HG03378 (cell line): ENCODE measurements around the gene HIP1.
"Not testable (repeated sequence)": the region's sequence is repeated elsewhere in the genome, so short reads cannot be mapped to it uniquely, and the experiment has no call there.

ENCODE experiments used
- ATAC-seq: cut with Tn5 transposase; IDR thresholded peaks from one replicate; pipeline ENCODE4 v1.9.1; 2021; ENCODE audit warnings: mild to moderate bottlenecking, moderate library complexity; ENCODE audit not compliant: unreplicated experiment

Gene HIP1

DNA sequence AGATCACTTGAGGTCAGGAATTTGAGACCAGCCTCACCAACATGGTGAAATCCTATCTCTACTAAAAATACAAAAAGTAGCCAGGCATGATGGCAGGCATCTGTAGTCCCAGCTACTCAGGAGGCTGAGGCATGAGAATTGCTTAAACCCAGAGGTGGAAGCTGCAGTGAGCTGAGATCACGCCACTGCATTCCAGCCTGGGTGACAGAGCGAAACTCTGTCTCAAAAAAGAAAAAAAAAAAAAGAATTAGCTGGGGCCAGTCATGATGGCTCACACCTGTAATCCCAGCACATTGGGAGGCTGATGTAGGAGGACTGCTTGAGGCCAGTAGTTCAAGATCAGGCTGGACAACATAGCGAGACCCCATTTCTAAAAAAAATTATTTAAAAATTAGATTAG lies 21.0 kb downstream of the HIP1 start:
- ATAC-seq = not testable (repeated sequence)

DNA sequence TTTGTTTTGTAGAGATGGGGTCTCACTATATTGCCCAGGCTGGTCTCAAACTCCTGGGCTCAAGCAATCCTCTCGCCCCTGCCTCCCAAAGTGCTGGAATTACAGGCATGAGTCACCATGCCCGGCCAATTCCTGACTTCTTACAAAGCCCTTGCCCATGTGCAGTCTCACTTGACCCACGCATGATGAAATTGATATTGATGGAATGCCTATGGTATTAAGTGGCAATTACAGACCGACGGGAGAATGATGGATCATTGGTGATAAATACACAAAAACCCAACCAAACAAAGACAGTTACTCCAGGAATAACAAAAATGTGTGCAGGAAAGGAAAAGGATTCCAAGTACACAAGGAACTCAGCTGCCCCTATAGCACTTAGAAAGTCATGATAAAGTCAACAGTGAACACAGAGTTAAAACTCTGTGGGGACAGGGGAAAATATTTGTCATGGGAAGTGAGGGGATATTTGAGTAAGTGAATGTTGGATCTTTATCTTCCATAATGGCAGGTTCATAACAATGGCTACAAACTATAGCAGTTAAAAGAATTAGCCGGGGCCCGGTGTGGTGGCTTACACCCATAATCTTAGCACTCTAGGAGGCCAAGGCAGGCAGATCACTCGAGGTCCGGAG lies 21.6 kb downstream of the HIP1 start:
- no peak for ATAC-seq

DNA sequence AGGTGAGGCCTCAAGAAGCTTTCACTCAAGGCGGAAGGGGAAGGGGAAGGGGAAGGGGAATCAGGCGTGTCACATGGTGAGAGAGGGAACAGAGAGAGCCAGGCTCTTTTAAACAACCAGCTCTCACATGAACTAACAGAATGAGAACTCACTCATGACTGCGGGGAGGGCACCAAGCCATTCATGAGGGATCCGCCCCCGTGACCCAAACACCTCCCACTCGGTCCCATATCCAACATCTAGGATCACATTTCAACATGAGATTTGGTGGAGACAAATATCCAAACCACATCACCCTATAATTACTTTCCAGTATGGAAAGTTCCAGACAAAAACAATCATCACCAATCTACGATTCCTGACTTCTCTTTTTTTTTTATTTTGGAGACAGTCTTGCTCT lies 22.9 kb downstream of the HIP1 start:
- no peak for ATAC-seq

DNA sequence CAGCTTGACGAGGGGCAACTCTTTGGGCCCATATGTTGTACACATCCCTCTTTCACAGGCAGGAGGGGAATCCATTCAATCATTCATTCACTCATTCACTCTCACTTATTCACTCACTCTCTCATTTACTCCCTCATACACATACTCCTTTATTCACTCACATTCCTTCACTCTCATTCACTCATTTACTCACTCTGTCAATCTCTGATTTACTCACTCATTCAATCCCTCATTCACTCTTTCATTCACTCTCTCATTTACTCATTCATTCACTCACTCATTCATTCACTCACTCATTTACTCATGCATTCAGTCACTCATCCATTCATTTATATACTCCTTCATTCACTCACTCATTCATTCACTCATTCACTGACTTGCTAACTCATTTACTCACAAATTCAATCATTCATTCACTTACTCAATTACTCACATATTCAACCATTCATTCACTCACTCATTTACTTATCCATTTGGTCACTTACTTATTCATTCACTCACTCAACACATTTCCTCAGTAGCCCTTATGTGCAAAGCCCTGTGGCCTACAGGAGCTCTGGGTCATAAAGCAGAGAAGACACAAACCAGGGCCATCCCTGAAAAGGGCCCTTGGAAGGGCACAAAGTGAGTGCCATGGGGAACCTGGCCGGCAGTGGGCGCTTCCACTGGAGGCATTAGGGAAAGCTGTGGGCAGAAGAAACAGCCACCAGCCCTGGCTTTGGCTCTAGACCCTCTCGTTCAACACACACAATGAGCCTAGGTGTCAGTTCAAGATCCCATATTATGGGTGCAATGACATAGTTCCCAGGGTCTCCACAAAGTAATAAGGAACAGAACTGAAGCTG lies 26.0 kb downstream of the HIP1 start:
- no peak for ATAC-seq

DNA sequence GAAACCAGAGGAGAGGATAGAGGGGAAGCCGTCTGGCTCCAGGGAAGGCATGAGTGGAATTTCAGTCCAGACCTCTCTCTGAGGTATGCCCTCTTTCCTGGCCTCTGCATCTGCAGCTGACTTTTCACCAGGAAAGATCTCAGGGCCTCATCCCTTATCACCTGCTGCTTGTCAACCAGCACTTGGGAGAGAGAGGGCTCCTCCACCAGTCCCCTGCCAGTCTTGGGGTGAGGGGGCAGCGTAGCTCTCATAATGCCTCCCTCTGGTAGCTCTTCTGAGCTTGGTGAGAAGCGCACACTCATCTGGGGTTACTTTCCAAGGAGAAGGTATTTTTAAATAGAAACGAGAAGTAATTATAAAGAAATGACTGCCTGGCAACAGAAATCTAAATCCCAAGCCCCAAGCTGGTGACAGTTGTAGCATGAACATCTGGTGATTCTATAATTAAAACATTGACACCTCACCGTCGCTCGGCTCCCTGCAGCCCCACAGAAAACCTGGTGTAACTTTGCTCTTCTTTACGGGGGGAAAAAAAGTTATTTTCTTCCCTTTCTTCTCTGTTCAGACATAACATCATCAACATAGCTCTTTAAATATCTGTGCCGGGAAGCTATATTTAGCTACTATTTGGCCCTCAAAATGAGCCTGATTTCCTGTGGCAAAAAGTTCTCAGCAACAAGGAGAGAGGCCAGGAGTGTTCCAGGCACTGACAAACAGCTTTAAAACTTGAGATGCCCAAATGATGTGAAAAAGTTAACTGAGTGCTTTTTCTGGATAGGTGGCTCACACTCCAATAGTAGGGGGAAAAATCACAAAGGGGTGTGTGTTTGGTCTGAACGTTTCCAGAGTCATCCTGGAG lies 26.9 kb downstream of the HIP1 start:
- ATAC-seq = no peak

DNA sequence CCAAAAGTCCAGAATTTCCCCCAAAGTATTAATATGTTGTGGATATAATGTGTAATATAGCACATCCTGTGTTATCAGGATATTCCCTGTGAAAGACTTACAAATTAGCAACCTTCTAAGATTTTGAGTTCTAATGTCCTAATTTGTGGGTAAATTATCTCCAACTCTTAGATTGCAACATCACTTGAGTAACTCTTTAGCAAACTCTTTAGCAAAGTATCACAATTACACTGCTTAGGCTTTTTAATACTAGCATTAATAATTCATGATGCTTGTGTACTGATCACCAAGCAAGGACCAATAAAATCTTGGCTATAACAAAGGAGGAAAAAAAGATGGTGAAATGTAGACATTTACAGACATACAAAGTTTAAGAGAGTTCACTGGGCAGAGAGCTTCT lies 27.7 kb downstream of the HIP1 start:
- ATAC-seq = no peak

DNA sequence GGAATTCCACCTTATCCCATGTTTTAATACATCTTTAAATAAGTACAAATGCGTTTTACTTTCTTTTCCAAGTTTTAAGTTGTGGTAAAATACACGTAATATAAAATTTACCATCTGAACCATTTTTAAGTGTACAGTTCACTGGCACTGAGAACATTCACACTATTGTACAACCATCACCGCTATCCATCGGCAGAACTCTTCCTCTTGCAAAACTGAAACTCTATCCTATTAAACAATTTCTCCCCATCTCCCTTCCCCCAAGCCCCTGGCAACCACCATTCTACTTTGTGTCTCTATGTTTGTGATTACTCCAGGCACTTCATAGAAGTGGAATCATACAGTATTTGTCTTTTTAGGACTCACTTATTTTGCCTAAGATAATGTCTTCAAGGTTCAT lies 33.8 kb downstream of the HIP1 start:
- ATAC-seq = no peak

DNA sequence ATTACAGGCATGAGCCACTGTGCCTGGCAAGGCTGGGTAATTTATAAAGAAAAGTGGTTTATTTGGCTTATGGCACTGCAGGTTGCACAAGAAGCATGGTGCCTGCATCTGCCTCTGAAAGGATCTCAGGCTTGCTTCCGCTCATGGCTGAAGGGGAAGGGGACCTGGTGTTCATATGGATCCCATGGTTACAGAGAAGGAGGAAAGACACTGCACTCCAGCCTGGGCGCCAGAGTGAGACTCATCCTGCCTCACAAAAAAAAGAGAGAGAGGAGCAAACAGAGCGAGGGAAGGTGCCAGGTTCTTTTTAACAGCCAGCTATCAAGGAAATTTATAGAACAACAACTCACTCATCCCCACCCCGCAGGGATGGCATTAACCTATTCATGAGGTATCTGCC lies 36.2 kb downstream of the HIP1 start:
- ATAC-seq = no peak

DNA sequence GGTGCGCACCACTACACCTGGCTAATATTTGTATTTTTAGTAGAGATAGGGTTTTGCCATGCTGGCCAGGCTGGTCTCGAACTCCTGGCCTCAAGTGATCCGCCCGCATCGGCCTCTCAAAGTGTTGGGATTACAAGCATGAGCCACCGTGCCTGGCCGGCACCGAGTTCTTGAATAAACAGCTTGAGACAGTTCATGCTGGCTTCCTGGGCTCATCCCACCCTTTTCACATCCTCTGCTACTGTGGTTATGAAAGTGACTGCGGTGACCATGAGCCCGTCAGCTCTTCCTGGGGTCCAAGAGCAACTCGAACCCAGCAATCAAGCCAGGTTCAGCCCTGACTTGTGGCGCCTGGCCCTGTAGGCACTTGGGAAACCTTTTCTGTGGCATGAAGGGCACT lies 38.7 kb downstream of the HIP1 start:
- ATAC-seq = no peak

DNA sequence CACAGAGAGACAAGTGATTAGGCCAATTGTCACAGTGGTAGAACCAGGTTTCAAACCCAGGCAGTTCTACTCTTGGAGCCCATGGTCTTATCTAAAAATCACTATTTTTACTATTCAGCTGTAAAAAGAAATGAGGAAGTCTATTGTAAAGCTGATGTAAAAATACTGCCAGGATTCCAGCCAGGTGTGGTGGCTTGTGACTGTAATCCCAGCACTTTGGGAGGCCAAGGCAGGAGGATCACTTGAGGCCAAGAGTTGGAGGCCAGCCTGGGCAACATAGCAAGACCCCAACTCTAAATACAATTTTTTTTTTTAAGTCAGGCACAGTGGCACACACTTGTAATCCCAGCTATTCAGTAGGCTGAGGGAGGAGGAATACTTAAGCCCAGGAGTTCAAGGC lies 40.4 kb downstream of the HIP1 start:
- no peak for ATAC-seq

DNA sequence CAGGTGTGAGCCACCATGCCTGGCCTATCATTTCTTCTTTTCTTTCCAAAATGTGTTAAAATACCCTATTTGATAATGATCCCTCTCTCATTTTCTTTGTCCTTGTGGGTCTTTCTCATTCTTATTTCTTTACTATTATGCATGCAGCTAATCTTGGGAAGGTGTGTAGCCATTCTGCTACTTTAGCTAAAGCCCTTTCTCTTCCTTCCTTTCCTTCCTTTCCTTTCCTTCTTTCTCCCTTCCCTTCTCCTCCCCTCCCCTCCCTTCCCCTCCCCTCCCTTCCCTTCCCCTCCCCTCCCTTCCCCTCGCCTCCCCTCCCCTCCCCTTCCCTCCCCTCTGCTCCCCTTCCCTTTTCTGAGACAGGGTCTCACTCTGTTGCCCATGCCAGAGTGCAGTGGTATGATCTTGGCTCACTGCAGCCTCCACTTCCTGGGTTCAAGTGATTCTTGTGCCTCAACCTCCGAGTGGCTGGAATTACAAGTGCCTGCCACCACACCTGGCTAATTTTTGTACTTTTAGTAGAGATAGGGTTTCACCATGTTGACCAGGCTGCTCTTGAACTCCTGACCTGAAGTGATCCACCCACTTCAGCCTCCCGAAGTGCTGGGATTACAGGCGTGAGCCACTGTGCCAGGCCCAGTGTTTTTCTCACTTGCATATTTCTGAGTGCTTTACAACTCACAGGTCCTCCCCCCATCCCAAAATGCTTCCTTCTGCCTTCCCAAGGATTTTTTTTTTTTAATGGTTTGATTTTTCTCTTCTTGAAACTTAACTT lies 42.3 kb downstream of the HIP1 start:
- no peak for ATAC-seq

DNA sequence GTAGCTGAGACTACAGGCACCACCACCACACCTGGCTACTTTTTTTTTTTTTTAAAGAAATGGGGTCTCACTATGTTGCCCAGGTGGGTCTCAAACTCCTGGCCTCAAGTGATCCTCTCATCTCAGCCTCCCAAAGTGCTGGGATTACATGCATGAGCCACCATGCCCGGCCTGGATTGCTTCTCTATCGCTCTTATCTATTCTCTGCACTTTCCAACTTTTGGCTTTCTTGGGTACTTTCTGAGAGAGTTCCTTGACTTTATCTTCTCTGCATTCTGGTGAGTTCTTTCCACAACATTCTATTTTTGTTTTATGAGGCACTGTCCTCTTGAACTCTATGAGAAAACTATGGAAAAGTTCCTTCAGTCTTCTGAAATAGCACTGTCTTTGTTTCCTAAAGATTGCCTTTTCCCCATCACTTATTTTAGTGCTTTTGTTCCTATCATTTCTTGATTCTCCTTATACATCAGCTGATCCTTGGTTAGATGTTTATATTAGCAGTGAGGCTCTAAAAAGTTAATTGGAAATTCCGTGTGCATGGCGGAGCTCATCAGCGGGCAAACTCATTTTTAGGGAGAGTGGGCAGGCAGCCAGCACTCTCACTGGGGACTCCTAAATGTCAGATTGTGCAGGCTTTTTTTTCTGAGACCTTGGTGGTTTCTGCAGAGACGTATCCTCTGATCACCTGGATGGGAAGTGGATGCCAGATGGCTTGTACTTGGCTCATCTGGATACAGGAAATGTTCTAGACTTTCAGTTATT lies 43.9 kb downstream of the HIP1 start:
- ATAC-seq = no peak

DNA sequence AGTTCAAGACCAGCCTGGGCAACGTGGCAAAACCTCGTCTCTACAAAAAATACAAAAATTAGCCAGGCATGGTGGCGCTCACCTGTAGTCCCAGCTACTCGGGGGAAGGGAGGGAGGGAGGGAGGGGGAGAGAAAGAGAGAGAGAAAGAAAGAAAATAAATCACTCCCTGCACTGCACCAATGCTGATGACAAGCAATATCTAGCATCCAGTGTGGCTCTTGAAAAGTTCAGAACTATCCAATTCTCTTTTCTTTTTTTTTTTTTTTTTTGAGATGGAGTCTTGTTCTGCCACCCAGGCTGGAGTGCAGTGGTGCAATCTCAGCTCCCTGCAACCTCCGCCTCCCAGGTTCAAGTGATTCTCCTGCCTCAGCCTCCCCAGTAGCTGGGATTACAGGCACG lies 45.1 kb downstream of the HIP1 start:
- ATAC-seq = not testable (repeated sequence)

DNA sequence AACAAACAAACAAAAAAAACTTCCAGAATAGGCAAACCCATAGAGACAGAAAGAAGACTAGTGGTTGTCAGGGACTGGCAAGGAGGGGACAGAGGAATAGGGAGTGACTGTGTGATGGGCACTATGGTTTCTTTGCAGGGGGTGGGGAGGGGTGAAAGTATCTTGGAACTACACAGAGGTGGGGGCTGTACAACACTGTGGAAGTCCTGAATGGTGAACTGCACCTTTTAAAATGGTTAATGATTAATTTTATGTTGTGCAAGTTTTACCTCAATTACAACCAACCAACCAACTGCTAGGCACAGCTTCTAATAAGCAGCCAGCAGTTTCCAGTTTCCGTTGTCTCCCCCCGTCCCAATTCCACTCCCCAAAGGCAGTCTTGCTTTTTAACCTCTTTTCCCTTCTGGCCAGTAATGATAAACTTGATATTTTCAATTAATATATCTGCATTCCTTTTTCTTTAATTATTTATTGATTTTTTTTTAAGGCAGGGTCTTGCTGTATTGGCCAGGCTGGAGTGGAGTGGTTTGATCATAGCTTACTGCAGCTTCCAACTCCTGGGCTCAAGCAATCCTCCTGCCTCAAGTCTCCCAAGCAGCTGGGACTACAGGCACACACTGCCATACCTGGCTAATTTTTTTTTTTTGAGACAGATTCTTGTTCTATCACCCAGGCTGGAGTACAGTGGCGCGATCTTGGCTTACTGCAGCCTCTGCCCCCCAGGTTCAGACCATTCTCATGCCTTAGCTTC lies 46.8 kb downstream of the HIP1 start:
- no peak for ATAC-seq

DNA sequence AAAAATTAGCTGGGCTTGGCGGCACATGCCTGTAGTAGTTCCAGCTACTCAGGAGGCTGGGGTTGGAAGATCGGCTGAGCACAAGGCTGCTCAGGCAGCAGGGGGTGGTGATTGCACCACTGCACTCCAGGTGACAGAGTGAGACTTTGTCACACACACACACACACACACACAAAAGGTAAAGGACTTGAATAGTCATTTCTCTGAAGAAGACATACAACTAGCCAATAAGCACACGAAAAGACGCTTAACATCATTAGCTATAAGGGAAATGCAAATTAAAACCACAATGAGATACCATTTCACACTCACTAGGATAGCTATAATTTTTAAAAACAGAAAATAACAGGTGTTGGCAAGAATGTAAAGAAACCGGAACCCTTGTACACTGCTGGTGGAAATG lies 48.6 kb downstream of the HIP1 start:
- ATAC-seq = no peak

DNA sequence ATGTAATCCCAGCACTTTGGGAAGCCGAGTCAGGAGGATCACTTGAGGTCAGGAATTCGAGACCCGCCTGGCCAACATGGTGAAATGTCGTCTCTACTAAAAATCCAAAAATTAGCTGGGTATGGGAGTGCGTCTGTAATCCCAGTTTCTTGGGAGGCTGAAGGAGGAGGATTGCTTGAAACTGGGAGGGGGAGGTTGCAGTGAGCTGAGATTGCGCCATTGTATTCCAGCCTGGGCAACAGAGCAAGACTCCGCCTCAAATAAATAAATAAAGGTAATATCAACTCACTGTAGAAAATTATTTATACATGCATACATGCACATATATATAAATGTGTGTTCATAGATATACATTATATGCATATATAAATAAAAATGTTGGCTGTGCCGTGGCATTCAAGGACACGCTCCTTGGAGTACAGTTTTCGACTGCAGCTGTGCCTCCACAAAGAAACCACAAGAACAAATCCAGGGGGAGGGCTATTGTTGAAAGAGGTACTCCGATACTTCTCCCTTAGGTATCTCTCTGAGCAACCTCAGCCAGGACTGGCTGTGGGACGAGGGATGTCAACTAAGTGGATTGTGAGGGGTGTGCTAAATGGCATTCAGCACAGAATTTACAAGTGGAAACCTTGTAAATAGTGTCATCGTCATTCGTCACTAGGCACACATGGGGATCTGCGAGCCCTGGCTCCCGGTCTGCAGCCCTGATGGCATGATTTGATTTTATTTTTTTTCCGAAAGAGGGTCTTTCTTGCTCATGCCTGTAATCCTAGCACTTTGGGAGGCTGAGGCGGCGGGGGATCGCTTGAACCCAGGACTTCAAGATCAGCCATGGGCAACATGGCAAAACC lies 49.3 kb downstream of the HIP1 start:
- no peak for ATAC-seq

DNA sequence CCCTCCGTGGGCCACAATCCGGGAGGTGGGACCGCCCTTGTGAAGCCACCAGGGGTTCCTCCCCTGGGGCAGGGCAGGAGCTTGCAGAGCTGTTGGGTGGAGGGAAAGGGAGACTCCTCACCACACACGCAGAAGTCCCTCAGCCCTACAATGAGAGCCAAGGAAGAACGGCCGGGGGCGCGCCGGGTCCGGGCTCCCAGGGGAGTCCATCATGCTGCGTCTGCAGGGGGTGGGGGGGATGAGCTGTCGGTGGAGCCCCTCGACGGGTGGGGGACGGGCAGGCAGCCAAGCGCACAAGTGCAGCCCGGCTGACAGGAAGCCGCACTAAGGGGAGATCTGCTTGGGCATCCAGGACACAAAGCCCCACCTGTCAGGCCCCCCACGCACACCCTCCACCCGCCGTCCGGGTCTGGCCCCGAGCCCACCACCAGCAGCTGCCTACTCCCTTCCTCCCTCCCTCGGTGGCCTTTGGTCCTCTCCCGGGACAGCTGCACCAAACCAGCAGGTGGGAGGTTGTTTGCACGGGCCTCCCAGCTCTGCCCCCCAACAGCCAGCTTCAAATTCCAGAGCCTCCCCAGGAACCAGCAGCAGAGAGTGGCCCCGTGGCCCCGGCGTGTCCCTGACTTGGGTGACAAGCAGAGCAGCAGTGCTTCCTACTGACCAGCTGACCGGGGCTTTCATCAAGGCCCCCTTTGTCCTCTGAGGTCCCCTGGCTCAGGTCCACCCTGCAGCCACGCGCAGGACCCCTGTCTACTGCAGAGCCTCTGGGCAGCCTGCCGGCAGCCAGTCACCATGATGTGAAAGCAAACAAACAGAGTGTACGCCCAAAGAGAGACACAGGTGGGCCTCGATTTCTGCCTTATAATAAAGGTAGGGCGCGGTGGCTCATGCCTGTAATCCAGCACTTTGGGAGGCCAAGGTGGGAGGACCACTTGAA lies 50.3 kb downstream of the HIP1 start:
- no peak for ATAC-seq
